Left ventricle myocardium superior (tissue), 1 donor: ENCODE results near the gene GLT8D1. TPM values are rescaled to one million over a fixed set of nuclear protein-coding genes. Genes with fewer than 3 reads are reported as not detected.
"Not testable (repeated sequence)": the region's sequence is repeated elsewhere in the genome, so short reads cannot be mapped to it uniquely, and the experiment has no call there.

ENCODE experiments used
- ATAC-seq: fragments of 200-7000 bp; cut with Tn5 transposase; one replicate; pipeline ENCODE4 v1.9.1; 2020; ENCODE audit warnings: mild to moderate bottlenecking, moderate library complexity
- DNase-seq: peaks from one replicate; pipeline ENCODE4 v3.0.0-alpha.2; 2020
- intact Hi-C: fragments of 100-400 bp; cut with micrococcal nuclease; formaldehyde crosslinking; loops from one replicate; pipeline ENCODE4 v1.11.0; 2022
- long read RNA-seq: library from polyadenylated mRNA; unstranded; transcript quantifications from one replicate; pipeline ENCODE4 v2.0.0, GENCODE V29; 2021
- total RNA-seq: library from RNA; stranded (reverse); fragmentation: NEBNext Ultra II Directional; extraction: Animal tissue kit (Norgen Biotek cat#: 25700); gene quantifications from one replicate; pipeline ENCODE4 v1.2.1, GENCODE V29; 2021
- donor health status: DM: no; HTN: yes; CAD: no; lungs with severe emphysema.

GLT8D1 gene, protein sequence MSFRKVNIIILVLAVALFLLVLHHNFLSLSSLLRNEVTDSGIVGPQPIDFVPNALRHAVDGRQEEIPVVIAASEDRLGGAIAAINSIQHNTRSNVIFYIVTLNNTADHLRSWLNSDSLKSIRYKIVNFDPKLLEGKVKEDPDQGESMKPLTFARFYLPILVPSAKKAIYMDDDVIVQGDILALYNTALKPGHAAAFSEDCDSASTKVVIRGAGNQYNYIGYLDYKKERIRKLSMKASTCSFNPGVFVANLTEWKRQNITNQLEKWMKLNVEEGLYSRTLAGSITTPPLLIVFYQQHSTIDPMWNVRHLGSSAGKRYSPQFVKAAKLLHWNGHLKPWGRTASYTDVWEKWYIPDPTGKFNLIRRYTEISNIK
- 27.4 TPM for total RNA-seq
- long read RNA-seq, partial matches to known transcripts, result 8 of 46 reads
- long read RNA-seq, other reads (novel, unspliced or antisense), result 34 of 46 reads

DNA sequence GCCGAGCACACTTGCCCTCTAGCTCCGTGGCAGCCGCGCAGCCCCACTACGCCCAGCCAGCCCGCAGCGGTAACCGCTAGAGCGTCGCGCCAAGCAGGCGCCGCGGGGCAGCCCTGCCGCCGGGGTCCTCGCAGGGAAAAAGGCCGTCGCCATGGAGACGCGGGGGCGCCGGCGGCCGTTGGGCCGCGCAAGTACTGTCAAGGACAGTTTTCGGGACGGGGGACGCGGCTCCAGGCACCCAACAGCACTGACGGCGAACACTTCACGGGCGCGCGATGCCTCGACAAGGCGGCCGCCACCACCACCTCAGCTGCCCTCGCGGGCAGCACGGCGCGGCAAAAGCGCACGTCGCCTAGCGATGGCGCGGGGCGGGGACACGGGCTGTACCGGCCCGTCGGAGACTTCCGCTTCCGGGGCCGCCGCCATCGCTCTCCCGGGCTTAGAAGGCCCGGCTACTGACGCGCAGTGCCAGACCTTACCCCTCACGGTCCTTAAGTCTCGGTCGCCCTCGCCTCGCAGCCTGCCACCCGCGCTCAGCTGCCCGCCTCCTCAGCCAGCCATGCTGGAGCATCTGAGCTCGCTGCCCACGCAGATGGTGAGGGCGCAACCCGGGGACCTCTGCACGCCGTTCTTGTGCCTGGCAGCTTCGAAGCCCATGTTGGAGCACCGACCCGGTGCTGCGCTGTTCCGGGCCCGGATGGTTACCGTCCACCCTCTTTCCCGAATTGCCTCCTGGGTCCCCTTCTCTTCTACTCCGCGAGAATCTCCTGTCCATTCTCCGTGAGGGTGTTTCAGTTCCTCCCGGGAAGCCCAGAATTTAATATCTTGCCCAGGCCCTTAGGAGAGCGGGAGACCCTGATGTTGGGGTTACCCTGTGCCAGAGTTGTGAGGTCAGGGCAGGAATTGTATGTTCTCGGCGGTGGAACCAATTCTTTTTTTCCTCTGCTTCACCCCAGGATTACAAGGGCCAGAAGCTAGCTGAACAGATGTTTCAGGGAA lies at the start of gene GLT8D1, which contains the start of gene SPCS1:
Gene GLT8D1 (minus strand): TSS at position 104 of the 999 bp plus-strand sequence. CDS start 5,331 bp downstream, outside the sequence.
Gene SPCS1 (plus strand): TSS at position 419 of the 999 bp plus-strand sequence. CDS start 141 bp downstream, at position 560.
- intact Hi-C loops, result no loop called here
- DNase-seq, result peak; percentile 93
- ATAC-seq, result peak; percentile 95

DNA sequence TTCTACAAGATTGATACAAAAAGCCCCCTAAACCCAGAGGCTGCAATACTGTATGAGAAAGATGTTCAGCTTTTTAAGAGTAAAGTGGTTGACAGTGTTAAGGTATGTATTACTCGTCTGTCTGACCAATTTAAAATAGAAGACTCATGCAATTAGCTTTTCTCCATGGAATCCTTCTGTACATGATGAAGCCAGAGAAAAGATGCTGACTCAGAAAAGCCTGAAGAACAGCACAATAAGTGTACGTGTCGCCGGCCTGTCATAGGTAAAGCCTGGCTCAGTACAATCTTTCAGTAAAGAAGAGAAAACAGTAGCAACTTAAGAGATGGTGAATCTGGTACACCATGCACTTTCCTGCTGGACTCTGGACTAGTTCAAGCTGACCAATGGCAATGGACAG lies 48.8 kb upstream of the GLT8D1 start:
- ATAC-seq, result no peak
- intact Hi-C loops, result no loop called here
- DNase-seq, result no peak

DNA sequence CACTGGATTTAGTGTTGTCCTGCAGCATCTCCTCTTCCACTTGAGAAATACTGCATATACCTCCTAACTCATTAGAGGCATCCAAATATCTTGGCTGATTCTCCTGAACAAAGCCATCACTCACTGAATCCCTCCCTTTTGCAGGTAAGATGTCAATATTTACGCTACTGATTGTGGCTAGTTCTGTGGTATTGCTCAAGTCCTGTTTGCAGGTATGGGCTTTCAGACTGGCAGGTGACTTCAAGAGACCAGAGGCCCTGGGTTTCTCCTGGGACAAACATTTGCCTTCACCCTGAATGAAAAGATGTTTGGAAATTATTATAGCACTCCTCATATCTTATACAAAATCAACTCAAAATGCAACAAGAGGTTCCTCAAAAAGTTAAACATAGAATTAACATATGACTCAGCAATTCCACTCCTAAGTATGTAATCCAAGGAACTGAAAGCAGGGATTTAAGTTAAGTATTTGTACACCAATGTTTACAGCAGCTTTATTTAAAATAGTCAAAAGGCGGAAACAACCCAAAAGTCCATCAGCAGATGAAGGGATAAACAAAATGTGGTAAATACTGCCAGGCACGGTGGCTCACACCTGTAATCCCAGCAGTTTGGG lies 46.6 kb upstream of the GLT8D1 start:
- intact Hi-C loops, result no loop called here
- no peak for ATAC-seq

DNA sequence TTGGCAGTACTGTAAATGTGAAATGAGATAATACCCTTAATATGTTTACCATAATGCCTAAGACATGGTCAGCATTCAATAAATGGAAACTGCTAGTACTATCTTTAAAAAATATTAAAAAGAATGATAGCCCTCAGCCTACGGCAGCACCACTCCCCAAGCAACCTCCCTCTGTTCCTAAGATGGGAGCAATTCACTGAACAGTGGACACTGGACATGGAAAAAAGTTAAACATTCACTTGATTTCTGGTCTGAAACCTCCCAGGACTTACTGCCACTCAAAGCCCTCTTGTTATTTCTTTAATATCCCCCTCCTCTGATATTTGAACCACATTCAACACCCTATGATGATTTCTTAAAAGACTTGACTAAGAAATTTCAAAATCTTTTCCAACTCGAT lies 38.1 kb upstream of the GLT8D1 start:
- ATAC-seq (no peak), DNase-seq (no peak)
- intact Hi-C loops, result no loop called here

More for the DNA sequence above, 46.6 kb upstream of the GLT8D1 start:
- DNase-seq, result no peak

DNA sequence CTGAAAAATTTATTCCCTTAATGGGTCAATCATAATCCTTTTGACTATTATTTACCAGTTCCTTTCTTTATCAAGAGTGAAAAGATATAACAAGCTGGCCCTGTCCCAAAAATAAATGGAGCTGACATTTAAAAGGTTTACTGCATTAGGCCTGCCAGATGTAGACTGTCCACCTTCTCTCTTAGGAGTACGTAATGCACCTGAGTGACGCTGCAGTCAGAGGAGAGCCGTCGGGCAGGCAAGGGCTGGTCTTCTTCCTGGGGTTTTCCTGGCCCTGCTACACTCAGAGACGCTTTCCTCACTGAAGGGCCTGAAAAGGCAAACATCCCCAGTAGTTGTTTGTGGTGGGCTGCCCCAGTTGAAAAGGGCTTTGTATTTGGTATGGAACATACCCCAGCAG lies 37.6 kb upstream of the GLT8D1 start:
- ATAC-seq (no peak), DNase-seq (no peak)
- intact Hi-C loops, result no loop called here

DNA sequence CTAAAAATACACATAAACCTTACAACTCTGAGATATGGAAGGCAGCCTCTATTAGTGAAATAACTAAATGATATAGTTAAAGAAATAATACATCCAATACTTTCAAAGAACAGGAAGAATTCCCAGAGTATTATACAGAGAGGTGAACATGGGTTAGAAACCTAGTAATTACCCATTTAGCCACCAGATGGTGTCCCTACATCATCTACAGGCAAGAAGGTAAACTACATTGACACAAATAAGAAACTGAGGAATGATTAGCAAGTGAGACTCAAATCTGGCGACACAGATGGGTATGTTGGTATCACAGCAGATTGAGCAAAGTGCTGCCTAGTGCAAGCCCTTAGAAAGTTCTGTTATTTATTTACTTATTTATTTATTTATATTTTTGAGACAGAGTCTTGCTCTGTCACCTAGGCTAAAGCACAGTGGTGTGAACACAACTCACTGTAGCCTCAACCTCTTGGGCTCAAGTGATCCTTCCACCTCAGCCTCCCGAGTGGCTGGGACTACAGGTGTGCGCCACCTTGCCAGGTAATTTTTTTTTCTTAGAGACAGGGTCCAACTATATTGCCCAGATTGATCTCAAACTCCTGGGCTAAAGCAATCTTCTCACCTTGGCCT lies 36.9 kb upstream of the GLT8D1 start:
- intact Hi-C loops, result no loop called here
- ATAC-seq, result peak; percentile 51
- no peak for DNase-seq

DNA sequence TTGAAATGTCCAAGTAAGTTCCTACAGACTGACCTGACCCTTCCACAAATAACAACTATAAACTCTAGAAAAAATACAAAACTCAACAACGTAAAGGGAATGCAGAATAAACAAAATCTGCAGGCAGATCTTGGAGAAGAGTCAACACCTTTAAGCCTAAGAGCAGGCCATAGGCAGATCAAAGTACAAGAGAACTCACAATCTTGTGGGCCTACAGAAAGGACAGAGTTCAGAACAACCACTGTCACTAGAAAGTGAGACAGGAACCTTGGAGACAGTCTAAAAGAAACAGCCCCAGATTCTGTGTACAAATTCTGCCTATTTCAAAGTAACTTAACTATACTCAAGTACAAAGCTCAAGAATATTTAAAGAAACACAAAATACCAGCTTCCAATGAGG lies 34.1 kb upstream of the GLT8D1 start:
- DNase-seq (no peak), ATAC-seq (no peak)
- intact Hi-C loops, result no loop called here

DNA sequence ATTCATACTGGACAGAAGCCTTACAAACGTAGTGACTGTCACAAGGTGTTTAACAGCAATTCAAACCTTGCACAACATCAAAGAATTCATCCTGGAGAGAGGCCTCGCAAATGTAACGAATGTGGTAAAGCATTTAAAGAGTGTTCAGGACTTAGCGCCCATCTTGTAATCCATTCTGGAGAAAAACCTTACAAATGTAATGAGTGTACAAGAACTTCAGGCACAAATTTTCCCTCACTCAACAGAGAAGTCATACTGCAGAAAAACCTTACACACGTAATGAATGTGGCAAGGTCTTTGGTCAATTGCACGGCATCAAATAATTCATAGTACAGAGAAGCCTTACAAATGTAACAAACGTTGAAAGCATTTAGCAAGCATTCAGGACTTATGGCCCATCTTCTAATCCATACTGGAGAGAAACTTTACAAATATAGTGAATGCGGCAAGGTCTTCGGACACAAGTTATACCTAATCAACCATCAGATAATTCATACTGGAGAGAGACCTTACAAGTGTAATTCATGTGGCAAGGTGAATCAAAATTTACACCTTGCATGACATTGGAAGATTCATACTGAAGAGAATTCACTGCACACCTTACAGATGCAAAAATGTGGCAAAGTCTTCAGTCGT lies 27.8 kb upstream of the GLT8D1 start:
- intact Hi-C loops, result no loop called here
- DNase-seq, result no peak
- ATAC-seq, result no peak

DNA sequence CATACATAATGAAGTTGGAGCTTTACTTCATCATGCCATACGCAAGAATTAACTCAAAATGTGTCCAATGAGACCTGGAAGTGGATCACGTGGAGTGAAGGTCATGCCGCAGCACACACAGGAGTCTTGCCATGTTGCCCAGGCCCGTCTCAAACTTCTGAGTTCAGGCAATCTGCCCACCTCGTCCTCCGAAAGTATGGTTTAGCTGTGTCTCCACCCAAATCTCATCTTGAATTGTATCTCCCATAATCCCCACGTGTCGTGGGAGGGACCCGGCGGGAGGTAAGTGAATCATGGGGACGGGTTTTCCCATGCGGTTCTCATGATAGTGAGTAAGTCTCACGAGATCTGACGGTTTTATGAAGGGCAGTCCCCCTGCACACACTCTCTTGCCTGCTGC lies 26.0 kb upstream of the GLT8D1 start:
- ATAC-seq (no peak), DNase-seq (no peak)
- intact Hi-C loops, result no loop called here

DNA sequence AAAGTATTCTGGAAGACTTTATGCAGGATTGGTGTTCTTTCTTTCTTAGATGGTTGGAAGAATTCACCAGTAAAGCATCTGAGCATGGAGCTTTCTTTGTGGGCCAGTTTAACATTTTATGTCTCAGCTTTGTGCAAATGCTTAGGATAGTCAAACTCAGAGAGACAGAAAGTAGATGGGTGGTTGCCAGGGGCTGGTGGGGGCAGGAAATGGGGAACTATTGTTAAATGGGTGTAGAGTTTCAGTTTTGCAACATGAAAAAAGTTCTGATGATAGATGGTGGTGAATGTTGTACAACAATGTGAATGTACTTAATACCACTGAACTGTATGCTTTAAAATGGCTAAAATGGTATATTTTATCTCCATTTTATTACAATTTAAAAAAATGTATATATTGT lies 25.1 kb upstream of the GLT8D1 start:
- intact Hi-C loops, result no loop called here
- ATAC-seq, result no peak
- DNase-seq, result no peak

DNA sequence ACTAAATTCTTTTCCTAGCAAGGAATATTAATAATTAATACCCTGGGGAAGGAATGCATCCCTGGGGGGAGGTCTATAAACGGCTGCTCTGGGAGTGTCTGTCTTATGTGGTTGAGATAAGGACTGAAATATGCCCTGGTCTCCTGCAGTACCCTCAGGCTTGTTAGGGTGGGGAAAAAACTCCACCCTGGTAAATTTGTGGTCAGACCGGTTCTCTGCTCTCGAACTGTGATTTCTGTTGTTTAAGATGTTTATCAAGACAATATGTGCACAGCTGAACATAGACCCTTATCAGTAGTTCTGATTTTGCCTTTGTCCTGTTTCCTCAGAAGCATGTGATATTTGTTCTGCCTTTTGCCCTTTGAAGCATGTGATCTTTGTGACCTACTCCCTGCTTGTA lies 23.2 kb upstream of the GLT8D1 start:
- ATAC-seq, intact Hi-C loops, DNase-seq: not testable (repeated sequence)

DNA sequence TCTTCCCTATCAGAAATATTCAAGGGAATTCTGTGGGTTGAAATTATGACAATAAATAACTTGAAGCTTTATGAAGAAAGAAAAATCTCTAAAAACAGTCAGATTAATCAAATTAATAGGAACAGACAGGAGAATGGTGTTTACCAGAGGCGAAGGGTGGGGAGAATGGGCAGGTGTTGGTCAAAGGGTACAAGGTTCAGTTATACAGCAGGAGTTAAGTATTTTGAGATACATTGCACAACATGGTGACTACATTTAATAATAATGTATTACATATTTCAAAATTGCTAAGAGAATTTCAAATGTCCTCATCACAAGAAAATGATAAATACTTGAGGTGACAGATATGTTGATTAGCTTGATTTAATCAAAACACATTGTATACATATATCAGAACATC lies 18.9 kb upstream of the GLT8D1 start:
- ATAC-seq (no peak), DNase-seq (no peak)
- intact Hi-C loops, result no loop called here

DNA sequence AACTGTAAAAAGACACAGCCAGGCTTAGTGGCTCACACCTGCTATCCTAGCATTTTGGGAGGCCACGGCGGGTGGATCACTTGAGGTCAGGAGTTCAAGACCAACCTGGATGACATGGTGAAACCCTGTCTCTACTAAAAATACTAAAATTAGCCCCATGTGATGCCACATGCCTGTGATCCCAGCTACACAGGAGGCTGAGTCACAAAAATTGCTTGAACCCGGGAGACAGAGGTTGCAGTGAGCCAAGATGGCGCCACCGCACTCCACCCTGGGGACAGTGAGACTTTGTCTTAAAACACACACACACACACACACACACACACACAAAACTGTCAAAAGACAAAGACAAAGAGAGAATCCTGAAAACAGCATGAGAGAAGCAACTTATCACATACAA lies 18.3 kb upstream of the GLT8D1 start:
- no peak for DNase-seq
- intact Hi-C loops, result no loop called here
- ATAC-seq, result no peak

DNA sequence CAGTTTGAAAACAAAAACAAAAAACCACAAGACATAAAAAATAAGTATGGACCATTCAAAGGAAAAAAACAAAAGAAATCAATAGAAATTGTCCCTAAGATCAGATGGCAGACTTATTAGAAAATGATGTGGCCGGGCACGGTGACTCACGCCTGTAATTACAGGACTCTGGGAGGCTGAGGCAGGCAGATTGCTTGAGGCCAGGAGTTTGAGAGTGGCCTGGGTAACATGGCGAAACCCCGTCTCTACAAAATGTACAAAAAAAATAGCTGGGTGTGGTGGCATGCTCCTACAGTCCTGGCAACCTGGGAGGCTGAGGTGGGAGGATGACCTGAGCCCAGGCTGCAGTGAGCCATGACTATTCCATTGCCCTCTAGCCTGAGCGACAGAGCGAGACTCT lies 16.9 kb upstream of the GLT8D1 start:
- intact Hi-C loops, result no loop called here

DNA sequence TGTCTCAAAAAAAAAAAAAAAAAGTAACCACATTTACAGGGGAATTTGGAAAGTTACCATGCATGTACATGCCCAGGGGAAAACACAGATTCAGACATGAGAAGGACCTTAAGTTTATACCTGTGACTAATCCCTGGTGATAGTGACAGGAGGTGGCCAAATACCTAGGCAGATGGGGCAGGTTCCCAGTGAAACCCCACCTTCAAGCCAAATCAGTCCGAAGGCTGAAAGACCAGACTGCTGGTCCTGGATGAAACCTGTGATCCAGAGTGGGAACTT lies 16.1 kb upstream of the GLT8D1 start:
- intact Hi-C loops, result no loop called here
- DNase-seq (no peak), ATAC-seq (no peak)

More for the DNA sequence above, 16.9 kb upstream of the GLT8D1 start:
- DNase-seq (no peak), ATAC-seq (no peak)

DNA sequence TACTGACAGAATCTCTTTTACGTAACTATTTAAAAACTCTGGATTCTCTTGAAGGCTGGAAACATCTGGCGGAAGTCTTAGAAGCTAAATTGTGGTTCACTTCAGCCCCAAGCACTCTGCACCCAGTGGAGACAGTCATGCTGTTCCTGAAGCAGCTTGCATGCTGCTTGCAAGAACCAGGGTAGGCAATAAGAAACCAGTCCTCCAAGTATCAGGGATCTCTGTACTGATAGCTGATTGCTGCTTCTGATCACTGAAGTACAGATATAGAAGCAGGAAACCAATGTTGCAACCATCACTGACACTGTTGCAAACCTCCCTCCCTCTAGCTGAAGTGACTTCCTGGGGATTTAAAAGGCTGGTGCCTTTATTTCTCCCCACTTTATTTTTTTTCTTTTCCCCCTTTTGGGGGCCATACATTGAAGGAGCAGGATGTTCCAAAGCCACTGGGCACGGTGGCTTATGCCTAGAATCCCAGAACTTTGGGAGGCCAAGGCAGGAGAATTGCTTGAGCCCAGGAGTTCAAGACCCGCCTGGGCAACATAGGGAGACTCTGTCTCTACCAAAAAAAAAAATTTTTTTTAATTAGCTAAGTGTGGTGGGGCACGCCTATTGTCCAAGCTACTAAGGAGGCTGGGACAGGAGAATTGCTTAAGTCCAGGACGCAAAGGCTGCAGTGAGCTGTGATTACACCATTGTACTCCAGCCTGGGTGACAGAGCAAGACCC lies 15.6 kb upstream of the GLT8D1 start:
- DNase-seq (no peak), ATAC-seq (peak; percentile 33)
- intact Hi-C loops, result no loop called here

DNA sequence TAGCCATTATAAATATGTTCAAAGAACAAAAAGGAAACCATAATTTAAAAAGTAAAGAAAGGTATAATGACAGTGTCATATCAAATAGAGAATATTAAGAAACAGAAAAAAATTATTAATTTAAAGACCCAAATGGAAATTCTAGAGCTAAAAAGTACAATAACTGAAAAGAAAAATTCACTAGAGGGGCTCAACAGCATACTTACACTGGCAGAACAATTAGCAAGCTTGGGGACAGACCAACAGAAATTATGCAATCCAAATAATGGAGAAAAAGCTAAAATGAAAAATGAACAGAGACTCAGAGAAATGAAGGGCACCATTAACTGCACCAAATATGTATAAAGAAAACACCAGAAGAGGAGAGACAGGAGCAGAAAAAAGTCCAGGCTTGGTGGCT lies 14.0 kb upstream of the GLT8D1 start:
- DNase-seq (no peak), ATAC-seq (no peak)
- intact Hi-C loops, result no loop called here

DNA sequence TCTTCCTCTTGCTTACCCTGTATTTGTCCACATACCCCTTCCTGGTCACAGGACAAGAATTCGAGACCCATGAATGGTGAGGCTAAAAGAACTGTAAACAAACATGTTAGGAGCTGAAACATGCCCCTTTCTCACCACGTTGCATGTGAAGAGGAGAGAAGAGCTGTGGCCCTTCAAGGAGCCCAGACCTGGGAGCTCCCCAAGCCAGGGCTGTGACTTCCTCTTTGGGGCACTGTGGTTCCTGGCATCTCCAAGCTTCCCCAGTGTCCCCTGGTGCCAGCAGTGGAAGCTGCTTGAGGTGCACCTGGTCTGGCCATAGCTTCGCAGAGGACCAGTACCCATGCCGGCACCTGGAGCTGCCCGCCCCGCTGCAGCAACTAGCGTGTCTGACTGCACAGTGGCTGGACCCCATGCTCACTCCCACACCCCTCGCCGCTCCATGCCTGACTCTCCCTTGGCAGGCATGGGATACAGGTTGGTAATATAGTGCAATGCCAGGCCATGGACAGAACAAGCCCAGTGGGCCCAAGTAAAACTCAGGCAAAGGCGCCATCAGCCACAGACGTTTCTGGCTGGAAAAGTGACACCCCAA lies 10.2 kb upstream of the GLT8D1 start:
- ATAC-seq, result no peak
- intact Hi-C loops, result no loop called here
- no peak for DNase-seq
